22Rv1 (cell line): ENCODE data around the gene EIF5B.
A peak's percentile ranks its signal among the peaks of the same experiment; 100 is the strongest.

Source experiments
- H3K27ac ChIP-seq: fragments of 450-650 bp; 2 replicates; pipeline ENCODE4 v1.5.1; 2017
- CTCF ChIP-seq: fragments of 450-650 bp; IDR thresholded peaks from 2 replicates; pipeline ENCODE4 v1.5.1; 2017; ENCODE audit warnings: mild to moderate bottlenecking
- ZFX ChIP-seq: fragments of 450-650 bp; IDR thresholded peaks from 2 replicates; pipeline ENCODE4 v1.6.1; 2017; ENCODE audit warnings: antibody characterized with exemption, borderline replicate concordance

The EIF5B gene

GRCh38 chr2:99403524-99403923, 66.3 kb downstream of the EIF5B start:
- TF ChIP-seq CTCF = no peak
- TF ChIP-seq ZFX = no peak
- peak overlapping the region; percentile 40; the same call in 1 of the 2 replicates for H3K27ac ChIP-seq

GRCh38 chr2:99404039-99404796, 67.0 kb downstream of the EIF5B start:
- peak overlapping the region; percentile 40 for H3K27ac ChIP-seq
- TF ChIP-seq CTCF = no peak
- TF ChIP-seq ZFX = no peak

GRCh38 chr2:99404797-99405669, 67.8 kb downstream of the EIF5B start:
- TF ChIP-seq CTCF = no peak
- H3K27ac ChIP-seq = peak overlapping the region; percentile 40

- no peak for TF ChIP-seq CTCF
- no peak overlapping the region for H3K27ac ChIP-seq
Observed at GRCh38 chr2:99406137-99406536, 68.9 kb downstream of the EIF5B start.

GRCh38 chr2:99410276-99410675, 73.1 kb downstream of the EIF5B start:
- TF ChIP-seq CTCF (no peak), ZFX (no peak)
- H3K27ac ChIP-seq = no peak overlapping the region

- H3K27ac ChIP-seq = no peak overlapping the region
- TF ChIP-seq ZFX = no peak
- TF ChIP-seq CTCF = no peak
Observed at GRCh38 chr2:99414566-99414965, 77.4 kb downstream of the EIF5B start.

GRCh38 chr2:99417396-99417795, 80.2 kb downstream of the EIF5B start:
- no peak overlapping the region for H3K27ac ChIP-seq
- TF ChIP-seq ZFX (no peak), CTCF (no peak)
